Stimulated activated CD4-positive, alpha-beta T cell treated with anti-CD3 and anti-CD28 coated beads, TNF-alpha, amount 100 ng/mL, for 48 hours (primary cell): ENCODE measurements around the gene CYP4V2.
"Not testable (repeated sequence)": the region's sequence is repeated elsewhere in the genome, so short reads cannot be mapped to it uniquely, and the experiment has no call there.

ENCODE experiments used
- DNase-seq, 3 donors: peaks; one replicate each; pipeline ENCODE4 v3.0.0-alpha.2; 2020; ENCODE audit warnings: low read depth in 3 of 3

Gene CYP4V2

DNA sequence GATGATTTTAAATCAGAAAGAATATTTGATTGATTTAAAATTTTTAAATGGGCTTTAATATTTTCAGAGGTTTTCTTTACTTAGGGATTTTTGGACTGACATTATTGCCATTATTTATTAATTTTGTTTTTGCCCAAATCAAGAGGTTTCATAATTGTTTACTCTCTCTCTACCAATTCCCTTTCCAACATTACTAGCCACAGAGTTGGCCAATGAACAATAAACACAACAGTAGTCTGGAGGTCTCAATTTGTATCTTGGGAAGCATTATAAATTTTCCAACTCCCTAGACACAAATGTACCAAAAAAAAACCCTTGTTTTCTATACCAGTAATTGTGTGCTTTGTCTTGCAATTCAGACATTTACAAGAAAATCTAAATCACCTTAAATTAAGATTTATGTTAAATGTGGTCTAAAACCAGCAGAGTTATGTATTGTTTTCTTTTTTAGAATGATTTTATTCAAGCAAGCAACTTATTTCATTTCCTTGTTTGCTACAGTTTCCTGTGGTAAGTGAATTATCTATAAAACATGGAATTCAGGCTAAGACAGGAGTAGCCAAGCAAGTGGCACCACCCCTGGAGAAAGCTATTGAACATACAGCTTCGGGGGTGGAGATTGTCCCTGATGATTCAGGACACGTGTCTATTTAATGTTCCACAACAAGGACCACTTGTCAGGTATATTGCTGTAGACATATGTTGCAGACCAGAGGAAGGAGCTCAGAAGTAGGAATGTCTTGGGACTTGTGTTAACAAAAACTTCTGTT is 36.6 kb downstream of the CYP4V2 start:
- no peak for DNase-seq

DNA sequence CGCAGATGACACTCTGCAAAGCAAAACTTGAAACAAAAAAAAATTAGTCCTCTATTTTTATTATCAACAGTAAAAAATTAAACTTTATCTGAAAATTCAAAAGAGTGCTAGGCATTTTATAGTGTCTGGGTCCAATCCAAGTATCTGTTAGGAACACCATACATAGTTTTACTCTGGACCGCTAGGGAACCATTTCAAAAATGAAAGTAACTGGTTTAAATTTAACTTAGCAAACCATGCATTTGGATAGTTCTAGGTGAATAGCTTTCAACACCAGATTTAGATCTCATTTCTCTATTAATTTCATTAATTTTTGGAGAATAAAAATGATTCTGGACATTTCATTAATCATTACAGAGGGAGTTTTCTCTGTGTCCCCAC is 37.1 kb downstream of the CYP4V2 start:
- DNase-seq: no peak

DNA sequence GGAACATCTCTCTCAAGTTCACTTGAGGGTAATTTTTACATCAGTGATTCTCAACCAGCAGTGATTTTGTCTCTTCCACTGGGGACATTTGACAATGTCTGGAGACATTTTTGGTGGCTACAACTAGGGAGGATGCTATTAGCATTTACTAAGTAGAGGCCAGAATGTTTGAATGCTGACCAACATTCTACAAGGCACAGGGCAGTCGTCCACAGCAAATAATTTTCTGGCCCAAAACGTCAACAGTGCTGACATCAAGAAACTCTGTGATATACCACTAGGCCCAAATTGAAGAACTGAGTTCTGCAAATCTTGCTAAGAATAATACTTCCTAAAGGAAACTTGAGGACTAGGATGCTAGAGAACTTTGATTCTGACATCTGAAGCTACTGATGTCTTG is 43.0 kb downstream of the CYP4V2 start:
- DNase-seq: no peak

DNA sequence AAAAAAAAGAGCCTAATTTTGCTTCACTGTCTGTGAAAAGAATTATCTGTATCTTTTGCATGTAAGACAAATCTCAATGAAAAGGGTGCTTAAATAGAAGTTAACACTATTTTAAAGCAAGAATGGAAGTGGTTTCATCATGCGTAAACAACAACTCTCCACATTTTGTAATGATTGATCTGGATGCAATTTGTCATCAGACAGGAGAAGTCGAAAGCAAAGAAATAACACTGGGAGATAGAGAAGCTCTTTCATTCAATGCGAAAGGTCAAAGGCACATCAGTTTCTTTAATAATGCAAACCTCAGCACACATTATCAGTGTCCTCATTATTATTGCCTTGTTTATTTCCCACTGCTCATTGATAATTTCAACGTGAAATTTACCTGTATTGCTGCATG is 44.8 kb downstream of the CYP4V2 start:
- DNase-seq: no peak

DNA sequence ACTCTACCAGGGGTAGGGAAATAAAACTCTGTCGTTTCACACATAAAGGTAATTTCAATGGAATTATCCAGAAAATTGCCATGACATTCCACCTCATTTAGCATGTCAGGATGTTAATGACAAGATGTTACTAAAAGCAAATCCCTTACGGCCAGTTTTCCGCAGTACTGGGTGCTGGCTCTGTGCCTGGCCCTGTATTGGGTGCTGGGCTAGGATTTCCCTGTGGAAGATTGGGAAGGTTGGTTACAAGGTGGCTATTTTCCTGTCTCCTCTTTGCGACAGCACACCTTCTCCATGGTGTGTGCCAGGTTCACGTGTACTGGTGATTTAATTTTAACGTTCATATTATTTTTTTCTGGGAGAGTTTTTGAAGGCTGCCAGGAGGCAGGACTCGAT is 49.1 kb downstream of the CYP4V2 start:
- no peak for DNase-seq

DNA sequence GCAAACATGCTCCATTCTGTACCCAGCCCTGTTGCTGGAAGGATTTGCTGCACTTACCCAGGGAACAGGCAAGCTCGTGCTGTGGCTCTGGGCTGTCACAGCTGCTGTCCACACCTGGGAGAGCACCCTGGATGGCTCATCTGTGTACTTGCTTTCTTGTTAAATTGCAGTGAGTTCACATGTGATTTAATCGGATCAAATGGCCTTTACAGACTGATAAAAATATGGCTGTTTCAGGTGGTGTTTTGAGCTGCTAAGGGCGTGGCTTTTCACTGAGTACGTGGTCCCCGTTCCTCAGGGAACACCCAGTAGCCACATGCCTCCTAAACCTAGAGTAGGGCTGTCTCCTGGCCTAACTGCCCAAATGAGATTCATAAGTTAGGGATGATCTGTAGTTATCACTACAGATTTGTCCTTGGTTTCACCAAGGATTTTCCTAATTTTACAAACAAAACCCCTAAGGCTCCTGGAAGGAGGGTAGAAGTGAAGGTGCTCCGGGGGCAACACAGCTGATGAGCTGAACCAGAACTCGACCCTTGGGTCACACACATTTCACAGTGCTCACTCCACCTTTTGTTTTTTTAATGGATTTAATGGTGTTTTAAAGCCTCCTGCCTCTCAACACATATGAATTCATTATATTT is 49.6 kb downstream of the CYP4V2 start:
- no peak for DNase-seq

DNA sequence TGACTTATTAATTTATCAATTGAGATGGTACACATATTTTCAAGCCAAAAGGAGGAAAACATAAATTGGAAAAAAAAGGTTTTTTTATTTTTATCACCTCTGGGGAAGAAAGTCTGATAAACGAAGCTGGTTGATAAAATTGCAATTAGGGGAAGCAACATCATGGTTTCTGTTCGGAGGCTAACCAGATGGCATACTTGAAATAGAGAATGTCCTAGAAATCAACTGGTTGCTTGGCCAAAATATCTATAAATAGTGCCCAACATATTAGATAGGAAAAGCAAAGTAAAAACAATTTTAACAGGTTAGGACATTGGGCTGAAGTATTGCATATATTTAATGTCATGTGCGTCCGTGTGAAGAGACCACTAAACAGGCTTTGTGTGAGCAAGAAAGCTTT is 50.2 kb downstream of the CYP4V2 start:
- DNase-seq: no peak

DNA sequence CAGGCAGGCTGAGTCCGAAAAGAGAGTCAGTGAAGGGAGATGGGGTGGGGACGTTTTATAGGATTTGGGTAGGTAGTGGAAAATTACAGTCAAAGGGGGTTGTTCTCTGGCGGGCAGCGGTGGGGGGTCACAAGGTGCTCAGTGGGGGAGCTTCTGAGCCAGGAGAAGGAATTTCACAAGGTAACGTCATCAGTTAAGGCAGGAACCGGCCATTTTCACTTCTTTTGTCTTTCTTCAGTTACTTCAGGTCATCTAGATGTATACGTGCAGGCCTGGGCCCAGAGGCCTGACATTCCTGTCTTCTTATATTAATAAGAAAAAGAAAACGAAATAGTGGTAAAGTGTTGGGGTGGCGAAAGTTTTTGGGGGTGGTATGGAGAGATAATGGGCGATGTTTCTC is 50.7 kb downstream of the CYP4V2 start:
- not testable (repeated sequence) for DNase-seq

DNA sequence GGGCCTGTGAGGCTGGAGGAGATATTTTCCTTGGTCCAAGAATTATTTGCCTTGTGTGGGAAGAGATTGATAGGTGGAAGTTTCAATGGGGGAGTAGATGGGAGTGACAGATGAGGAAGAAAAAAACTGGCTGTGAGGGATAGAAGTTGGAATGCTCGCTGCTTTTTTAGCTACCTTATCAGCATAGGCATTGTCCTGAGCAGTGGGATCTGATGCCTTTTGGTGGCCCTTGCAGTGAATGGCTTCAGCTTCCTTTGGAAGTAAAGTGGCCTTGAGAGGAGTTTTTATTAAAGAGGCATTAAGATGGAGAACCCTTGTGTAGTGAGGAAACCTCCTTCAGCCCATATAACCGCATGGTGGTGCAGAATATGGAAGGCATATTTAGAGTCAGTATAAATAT is 52.0 kb downstream of the CYP4V2 start:
- DNase-seq: no peak

DNA sequence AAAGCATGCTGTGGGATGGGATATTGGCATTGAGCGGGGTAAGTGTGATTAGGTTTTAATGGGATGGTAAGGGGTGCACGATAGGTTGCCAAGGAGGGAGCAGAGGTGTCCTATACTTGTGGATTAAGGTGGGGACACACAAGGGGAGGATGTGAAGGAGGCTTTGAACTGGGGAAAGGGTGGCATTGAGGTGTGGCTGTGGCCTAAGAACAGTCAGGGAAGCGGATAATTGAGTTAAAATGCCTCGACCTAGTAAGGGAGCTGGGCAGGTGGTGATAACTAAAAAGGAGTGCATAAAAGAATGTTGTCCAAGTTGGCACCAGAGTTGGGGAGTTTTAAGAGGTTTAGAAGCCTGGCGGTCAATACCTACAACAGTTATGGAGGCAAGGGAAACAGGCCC is 53.5 kb downstream of the CYP4V2 start:
- DNase-seq: no peak

DNA sequence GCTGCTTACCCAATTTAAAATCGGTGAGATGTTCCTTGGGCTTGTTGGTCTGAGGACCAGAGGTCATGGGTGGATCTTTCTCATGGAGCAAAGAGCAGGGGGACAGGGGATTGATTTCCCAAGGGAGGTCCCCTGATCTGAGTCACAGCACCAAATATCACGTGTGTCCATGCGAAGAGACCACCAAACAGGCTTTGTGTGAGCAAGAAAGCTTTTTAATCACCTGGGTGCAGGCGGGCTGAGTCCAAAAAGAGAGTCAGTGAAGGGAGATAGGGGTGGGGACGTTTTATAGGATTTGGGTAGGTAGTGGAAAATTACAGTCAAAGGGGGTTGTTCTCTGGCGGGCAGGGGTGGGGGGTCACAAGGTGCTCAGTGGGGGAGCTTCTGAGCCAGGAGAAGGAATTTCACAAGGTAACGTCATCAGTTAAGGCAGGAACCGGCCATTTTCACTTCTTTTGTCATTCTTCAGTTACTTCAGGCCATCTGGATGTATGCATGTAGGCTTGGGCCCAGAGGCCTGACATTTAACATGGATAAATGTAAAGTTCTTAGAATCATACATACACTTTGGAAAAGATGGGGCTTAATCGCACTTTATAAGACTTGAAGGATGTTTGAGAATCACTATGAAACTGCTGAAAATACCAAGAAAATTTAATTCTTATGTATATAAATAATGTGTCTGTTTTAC is 55.8 kb downstream of the CYP4V2 start:
- not testable (repeated sequence) for DNase-seq

DNA sequence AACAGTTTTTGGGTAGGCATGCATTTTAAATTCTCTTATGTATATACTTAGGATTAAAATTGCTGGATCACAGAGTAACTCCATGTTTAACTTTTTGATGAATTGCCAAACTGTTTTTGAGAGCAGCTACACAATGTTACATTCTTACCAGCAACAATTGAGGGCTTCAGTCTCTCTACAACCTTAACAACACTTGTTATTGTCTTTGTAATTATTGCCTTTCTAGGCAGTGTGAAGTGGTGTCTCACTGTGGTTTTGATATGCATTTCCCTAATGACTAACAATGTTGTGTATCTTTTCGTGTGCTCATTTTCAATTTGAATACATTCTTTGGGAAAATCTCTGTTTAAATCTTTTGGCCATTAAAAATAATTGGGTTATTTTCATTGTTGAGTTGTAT is 57.3 kb downstream of the CYP4V2 start:
- no peak for DNase-seq

DNA sequence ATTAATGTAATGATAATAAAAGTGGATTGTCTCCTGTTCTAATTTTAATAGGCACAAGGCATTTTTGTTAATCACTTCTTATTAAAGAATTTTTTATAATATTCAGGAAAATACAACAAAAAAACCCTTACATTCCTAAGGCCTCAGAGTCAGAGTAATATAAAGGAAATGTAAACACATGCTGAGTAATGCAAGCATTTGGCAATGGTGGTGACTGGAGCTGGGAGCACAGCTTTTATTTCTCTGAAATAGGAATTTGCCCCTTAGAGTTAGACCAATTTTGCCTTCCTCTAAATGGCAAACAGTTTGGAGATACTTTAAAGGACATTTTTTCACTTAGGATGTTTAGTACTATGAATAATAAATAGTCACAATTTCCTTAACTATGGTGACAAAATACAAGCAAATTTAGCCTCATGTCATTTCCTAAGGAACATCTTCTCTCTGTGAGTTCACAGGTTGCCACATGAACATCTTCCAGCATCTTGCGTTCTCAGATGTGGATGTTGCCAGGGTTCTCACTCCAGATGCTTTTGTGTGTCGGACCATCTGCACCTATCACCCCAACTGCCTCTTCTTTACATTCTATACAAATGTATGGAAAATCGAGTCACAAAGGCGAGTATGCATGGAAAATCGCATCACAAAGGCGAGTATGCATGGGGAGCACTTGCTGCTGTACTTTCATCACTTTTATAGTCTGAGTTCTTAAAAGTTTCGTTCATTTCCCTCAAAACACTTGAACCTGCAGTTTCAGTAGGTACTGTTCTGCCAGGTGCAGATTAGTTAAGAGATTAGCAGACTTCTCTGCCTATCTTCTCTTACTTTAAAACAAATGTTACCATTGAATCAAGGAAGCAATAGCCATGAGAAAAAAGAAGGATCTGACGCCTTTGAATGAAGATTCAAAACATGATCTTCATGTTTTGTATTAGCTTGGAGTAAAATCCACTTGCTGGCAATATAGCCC is 58.7 kb downstream of the CYP4V2 start:
- DNase-seq: no peak

DNA sequence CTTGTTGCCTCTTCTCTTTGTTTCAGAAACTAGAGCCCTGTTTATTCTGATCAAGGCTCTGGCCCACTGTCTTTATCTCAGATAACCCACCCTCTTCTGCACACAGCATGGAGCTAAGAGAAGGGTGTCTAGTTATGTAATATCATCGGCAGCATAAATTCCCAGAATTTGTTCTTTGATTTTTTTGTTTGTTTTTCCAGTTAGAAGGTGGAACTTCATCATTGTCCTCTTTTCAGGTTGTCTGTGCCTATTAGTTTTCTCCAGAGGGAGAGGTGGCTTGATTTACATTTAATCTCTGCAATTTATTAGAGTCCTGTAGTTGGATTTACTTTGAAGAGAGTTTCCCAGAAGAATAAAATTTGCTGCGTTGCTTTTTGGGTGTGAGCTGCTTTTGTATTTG is 59.4 kb downstream of the CYP4V2 start:
- DNase-seq: no peak

DNA sequence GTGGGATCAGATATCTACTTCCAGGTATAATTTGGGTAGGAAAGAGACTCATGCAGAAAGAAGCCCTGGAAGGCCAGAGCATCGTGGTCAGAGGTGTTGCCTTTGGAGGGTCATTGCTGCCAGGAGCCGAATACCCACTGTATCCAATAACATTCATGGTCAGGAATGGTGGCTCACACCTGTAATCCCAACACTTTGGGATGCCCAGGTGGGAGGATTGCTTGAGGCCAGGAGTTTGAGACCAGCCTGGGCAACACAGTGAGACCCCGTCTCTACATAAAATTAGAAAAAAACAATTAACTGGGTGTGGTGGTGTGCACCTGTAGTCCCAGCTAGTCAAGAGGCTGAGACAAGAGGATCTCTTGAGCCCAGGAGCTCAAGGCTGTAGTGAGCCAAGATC is 63.8 kb downstream of the CYP4V2 start:
- DNase-seq: no peak

DNA sequence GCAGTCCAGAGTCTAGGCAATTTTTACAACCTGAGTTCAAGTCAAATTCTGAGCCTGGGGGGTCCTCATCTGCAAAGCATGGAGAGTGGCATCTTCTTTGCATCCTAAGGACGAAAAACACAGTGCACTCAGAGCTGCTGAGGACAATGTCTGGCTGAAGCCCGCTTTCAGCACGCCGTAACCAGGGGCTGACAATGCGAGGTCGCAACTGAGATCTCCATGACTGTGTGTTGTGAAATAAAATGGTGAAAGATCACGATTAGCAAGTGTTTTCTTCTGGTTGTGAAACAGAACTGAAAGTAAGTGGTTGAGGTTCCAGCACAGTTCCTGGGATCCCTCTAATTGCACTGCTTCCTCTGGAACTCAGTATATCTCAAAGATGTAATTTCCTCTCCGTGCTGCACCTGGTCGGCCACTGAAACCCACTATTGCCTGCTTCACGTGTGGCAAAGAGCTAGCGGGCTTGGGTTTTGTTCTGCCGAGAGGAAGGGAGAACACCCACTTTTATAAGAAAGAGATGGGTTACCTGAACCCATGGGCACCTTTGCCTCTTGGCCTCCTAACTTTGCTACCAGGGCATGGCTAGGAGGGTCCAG is 66.9 kb downstream of the CYP4V2 start:
- DNase-seq: no peak

DNA sequence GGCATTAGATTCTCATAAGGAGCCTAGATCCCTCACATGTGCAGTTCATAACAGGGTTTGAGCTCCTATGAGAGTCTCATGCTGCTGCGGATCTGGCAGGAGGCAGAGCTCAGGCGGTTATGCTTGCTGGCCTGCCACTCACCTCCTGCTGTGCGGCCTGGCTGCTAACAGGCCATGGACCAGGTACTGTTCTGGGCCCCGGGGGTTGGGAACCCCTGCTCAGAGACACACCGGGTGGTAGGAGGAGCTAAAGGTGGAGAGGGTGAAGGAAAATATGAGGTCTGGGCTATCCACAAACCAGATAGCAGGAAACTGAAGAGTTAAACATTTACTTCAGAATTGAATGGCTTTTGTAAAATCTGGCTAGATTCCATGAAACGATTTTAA is 68.7 kb downstream of the CYP4V2 start:
- DNase-seq: no peak
